Activated naive CD8-positive, alpha-beta T cell (primary cell): ENCODE results near the gene CALY.

Source experiments
- H3K27ac Mint-ChIP-seq: one replicate; pipeline ENCODE4 v1.8.0; 2021; ENCODE audit warnings: mixed read lengths
- H3K27me3 Mint-ChIP-seq: one replicate; pipeline ENCODE4 v1.8.0; 2021; ENCODE audit warnings: mixed read lengths
- H3K36me3 Mint-ChIP-seq: one replicate; pipeline ENCODE4 v1.8.0; 2021; ENCODE audit warnings: mixed read lengths
- H3K4me1 Mint-ChIP-seq: one replicate; pipeline ENCODE4 v1.8.0; 2021; ENCODE audit warnings: low read depth, mixed read lengths
- H3K4me3 Mint-ChIP-seq: one replicate; pipeline ENCODE4 v1.8.0; 2021; ENCODE audit warnings: mild to moderate bottlenecking, mixed read lengths
- H3K9me3 Mint-ChIP-seq: one replicate; pipeline ENCODE4 v1.8.0; 2021; ENCODE audit warnings: low read depth, mixed read lengths

Gene CALY

GRCh38 chr10:133276435-133277201, 60.1 kb downstream of the CALY start, which contains the start of gene ADAM8:
Gene ADAM8 (minus strand): TSS chr10:133276868. CDS start chr10:133276817, 51 bp downstream.
- Mint-ChIP-seq H3K36me3 (no peaks in the 10 kb centered on the region), H3K9me3 (no peaks in the 10 kb centered on the region), H3K27ac (peak within 1 kb of the TSS; percentile 66), H3K27me3 (no peaks in the 10 kb centered on the region), H3K4me3 (peak within 1 kb of the TSS; percentile 88), H3K4me1 (peaks cover 17% of the 10 kb centered on the region)

GRCh38 chr10:133276100-133276434, 60.6 kb downstream of the CALY start:
- H3K27ac Mint-ChIP-seq, result peak overlapping the region; percentile 66
- no peaks in the 10 kb centered on the region for H3K36me3 Mint-ChIP-seq

GRCh38 chr10:133275684-133276092, 61.0 kb downstream of the CALY start:
- Mint-ChIP-seq H3K27me3 (no peaks in the 10 kb centered on the region), H3K4me1 (peaks cover 17% of the 10 kb centered on the region), H3K36me3 (no peaks in the 10 kb centered on the region), H3K9me3 (no peaks in the 10 kb centered on the region), H3K27ac (peak overlapping the region; percentile 66), H3K4me3 (peak overlapping the region; percentile 88)

More at GRCh38 chr10:133276100-133276434, 60.6 kb downstream of the CALY start:
- Mint-ChIP-seq H3K27me3 (no peaks in the 10 kb centered on the region), H3K4me1 (peaks cover 17% of the 10 kb centered on the region), H3K4me3 (peak overlapping the region; percentile 88), H3K9me3 (no peaks in the 10 kb centered on the region)

- peak overlapping the region; percentile 70 for H3K27ac Mint-ChIP-seq
- H3K9me3 Mint-ChIP-seq, result no peaks in the 10 kb centered on the region
- peak overlapping the region; percentile 88 for H3K4me3 Mint-ChIP-seq
- peaks cover 17% of the 10 kb centered on the region for H3K4me1 Mint-ChIP-seq
- no peaks in the 10 kb centered on the region for H3K36me3 Mint-ChIP-seq
- H3K27me3 Mint-ChIP-seq, result no peaks in the 10 kb centered on the region
Observed at GRCh38 chr10:133274751-133275683, 61.7 kb downstream of the CALY start.
